Keratinocyte (primary cell): ENCODE results near the gene CDH13. TPM values are rescaled to one million over a fixed set of nuclear protein-coding genes. Genes with fewer than 3 reads are reported as not detected.

ENCODE experiments used
- DNase-seq: peaks from one replicate; pipeline ENCODE4 v3.0.0-alpha.2; 2011; ENCODE audit warnings: low read depth, missing footprints, low spot score
- FAIRE-seq: peaks from 2 replicates; lab custom pipeline; 2011; peaks lifted over from hg19 to GRCh38; lab: Jason Lieb, UNC
- H2AFZ ChIP-seq: 2 replicates; pipeline ENCODE4 v1.6.0; 2012; ENCODE audit warnings: low read length, control low read depth, inconsistent platforms; ENCODE audit not compliant: control insufficient read depth
- H3K27ac ChIP-seq: 2 replicates; pipeline ENCODE4 v1.5.1; 2011; ENCODE audit warnings: low read length; ENCODE audit not compliant: control insufficient read depth, insufficient read depth
- H3K27me3 ChIP-seq: 3 replicates; pipeline ENCODE4 v1.6.0; 2011; ENCODE audit warnings: low read length; ENCODE audit not compliant: control insufficient read depth, insufficient read depth; ENCODE audit errors: extremely low read depth
- H3K36me3 ChIP-seq, 2 experiments: 2 replicates in 1 of 2; 3 replicates in 1 of 2; pipeline ENCODE4 v1.5.1; 2011; ENCODE audit warnings: low read length in 2 of 2, mild to moderate bottlenecking in 1 of 2; ENCODE audit not compliant: control insufficient read depth in 2 of 2, insufficient read depth in 2 of 2; ENCODE audit errors: extremely low read depth in 1 of 2
- H3K4me1 ChIP-seq: 3 replicates; pipeline ENCODE4 v1.5.1; 2011; ENCODE audit warnings: low read length; ENCODE audit not compliant: control insufficient read depth, insufficient read depth; ENCODE audit errors: extremely low read depth
- H3K4me2 ChIP-seq: 3 replicates; pipeline ENCODE4 v1.6.0; 2011; ENCODE audit warnings: low read depth, low read length; ENCODE audit not compliant: control insufficient read depth, insufficient read depth; ENCODE audit errors: extremely low read depth
- H3K4me3 ChIP-seq, 3 experiments: fragments of 200-600 bp in 1 of 3; sonication (generic) in 1 of 3; 2 replicates in 2 of 3; 3 replicates in 1 of 3; pipeline ENCODE4 v1.5.1; 2011 to 2016; ENCODE audit warnings: low read length in 3 of 3, mild to moderate bottlenecking in 3 of 3, control low read depth in 2 of 3, inconsistent platforms in 1 of 3, low read depth in 1 of 3, mixed read lengths in 1 of 3, mixed run types in 1 of 3, moderate library complexity in 1 of 3; ENCODE audit not compliant: control insufficient read depth in 2 of 3, insufficient read depth in 2 of 3; ENCODE audit errors: extremely low read depth in 1 of 3
- H3K79me2 ChIP-seq: 2 replicates; pipeline ENCODE4 v1.6.0; 2012; ENCODE audit warnings: low read length; ENCODE audit not compliant: control insufficient read depth, insufficient read depth
- H3K9ac ChIP-seq: 3 replicates; pipeline ENCODE4 v1.6.0; 2011; ENCODE audit warnings: low read length; ENCODE audit not compliant: control insufficient read depth, insufficient read depth; ENCODE audit errors: extremely low read depth
- H3K9me1 ChIP-seq: 3 replicates; pipeline ENCODE4 v1.6.0; 2011; ENCODE audit warnings: low read length; ENCODE audit not compliant: control insufficient read depth, insufficient read depth; ENCODE audit errors: extremely low read depth
- H3K9me3 ChIP-seq: 2 replicates; pipeline ENCODE4 v1.5.1; 2012; ENCODE audit warnings: low read depth, low read length; ENCODE audit not compliant: control insufficient read depth
- H4K20me1 ChIP-seq: 3 replicates; pipeline ENCODE4 v1.6.0; 2011; ENCODE audit warnings: low read length; ENCODE audit not compliant: control insufficient read depth, insufficient read depth; ENCODE audit errors: extremely low read depth
- CTCF ChIP-seq, 3 experiments: IDR thresholded peaks in 1 of 3; conservative IDR thresholded peaks in 1 of 3; optimal IDR thresholded peaks in 1 of 3; 2 replicates in 2 of 3; 3 replicates in 1 of 3; pipeline versions ENCODE3 to v1.5.1; 2011; ENCODE audit warnings: low read length in 3 of 3, mild to moderate bottlenecking in 3 of 3, moderate library complexity in 2 of 3, control low read depth in 1 of 3, inconsistent platforms in 1 of 3; ENCODE audit not compliant: insufficient read depth in 2 of 3; ENCODE audit errors: extremely low read depth in 1 of 3
- EZH2 ChIP-seq: IDR thresholded peaks from one replicate; pipeline ENCODE4 v1.6.1; 2012; ENCODE audit warnings: inconsistent platforms, mild to moderate bottlenecking, low read length, moderate library complexity
- dilution Hi-C: fragments of 300-500 bp; cut with MboI; formaldehyde crosslinking; loops from one replicate; pipeline ENCODE4 v1.7.0; 2020; ENCODE audit warnings: low sequenced_read_pairs; ENCODE audit not compliant: extremely low pct_ligation_motif_present
- polyA plus RNA-seq, 5 experiments: library from polyadenylated mRNA; depleted of rRNA in 3 of 5; stranded (reverse) in 3 of 5; stranded (forward) in 1 of 5; unstranded in 1 of 5; fragments of >200 nt; gene quantifications; 1 replicate in 1 of 5; 2 replicates in 3 of 5; 3 replicates in 1 of 5; pipeline versions ENCODE4 v1.2.1 to v1.2.3, GENCODE V29; 2011 to 2012; ENCODE audit warnings: missing spikeins in 2 of 5, low read depth in 1 of 5, low replicate concordance in 1 of 5

CDH13 gene
- polyA plus RNA-seq, 1 donor (not counting 4 experiments of a cell fraction or from before 2014, with no cell fraction given): 111 TPM

- no peak for FAIRE-seq
- no peak overlapping the region for H3K4me2 ChIP-seq
- H2AFZ ChIP-seq: no peak overlapping the region
- peaks cover 63% of the 10 kb centered on the region for H3K79me2 ChIP-seq
- H3K9ac ChIP-seq: no peak overlapping the region
- H3K9me3 ChIP-seq: no peaks in the 10 kb centered on the region
- H3K4me3 ChIP-seq: no peak overlapping the region
- TF ChIP-seq CTCF (optimal IDR thresholded peaks at IDR 0.05 in 1 of 3, IDR thresholded peaks at IDR 0.05 in 1 of 3, conservative IDR thresholded peaks at IDR 0.05 in 1 of 3; ENCODE audit: extremely low read depth in 1 of 3, insufficient read depth in 2 of 3, low read length in 3 of 3) (no peak), EZH2 (no peak)
- H3K9me1 ChIP-seq: peaks cover 2% of the 10 kb centered on the region
- H3K27ac ChIP-seq: no peak overlapping the region
- peaks cover 11% of the 10 kb centered on the region in 2 experiments for H3K36me3 ChIP-seq
- H4K20me1 ChIP-seq: no peaks in the 10 kb centered on the region
- H3K27me3 ChIP-seq: no peaks in the 10 kb centered on the region
- H3K4me1 ChIP-seq: peaks cover 21% of the 10 kb centered on the region
- dilution Hi-C loops: no loop called here
- DNase-seq: no peak
Measured at GRCh38 chr16:82703871-82704768, 77.4 kb downstream of the CDH13 start.

- no peak for DNase-seq
- H3K27ac ChIP-seq: no peak overlapping the region
- no peak overlapping the region for H2AFZ ChIP-seq
- H4K20me1 ChIP-seq: peaks cover 3% of the 10 kb centered on the region
- no peaks in the 10 kb centered on the region for H3K9me1 ChIP-seq
- no peak for TF ChIP-seq EZH2
- no peak for TF ChIP-seq CTCF (optimal IDR thresholded peaks at IDR 0.05 in 1 of 3, IDR thresholded peaks at IDR 0.05 in 1 of 3, conservative IDR thresholded peaks at IDR 0.05 in 1 of 3; ENCODE audit: extremely low read depth in 1 of 3, insufficient read depth in 2 of 3, low read length in 3 of 3)
- dilution Hi-C loops: no loop called here
- no peak overlapping the region for H3K9ac ChIP-seq
- no peaks in the 10 kb centered on the region for H3K4me1 ChIP-seq
- H3K4me3 ChIP-seq: no peak overlapping the region
- no peak for FAIRE-seq
- H3K36me3 ChIP-seq: peaks cover 14% of the 10 kb centered on the region in 2 experiments
- peaks cover 31% of the 10 kb centered on the region for H3K79me2 ChIP-seq
- no peak overlapping the region for H3K4me2 ChIP-seq
- H3K27me3 ChIP-seq: no peaks in the 10 kb centered on the region
- H3K9me3 ChIP-seq: no peaks in the 10 kb centered on the region
Measured at GRCh38 chr16:82709987-82710386, 83.2 kb downstream of the CDH13 start.
